DND-41 (cell line): ENCODE results near the gene VAPA.

Source experiments
- EZH2 ChIP-seq: IDR thresholded peaks from 3 replicates; pipeline ENCODE4 v1.6.1; 2012; ENCODE audit warnings: borderline replicate concordance, low read depth, mild to moderate bottlenecking, moderate library complexity, low read length, inconsistent platforms; ENCODE audit not compliant: severe bottlenecking
- TF ChIP-seq, protein P1 (sequence below): IDR thresholded peaks from 2 replicates; pipeline ENCODE4 v1.5.1; 2012; ENCODE audit warnings: borderline replicate concordance, low read length, moderate library complexity, mild to moderate bottlenecking; ENCODE audit not compliant: poor library complexity, severe bottlenecking; ENCODE audit errors: extremely low read depth

DNA sequence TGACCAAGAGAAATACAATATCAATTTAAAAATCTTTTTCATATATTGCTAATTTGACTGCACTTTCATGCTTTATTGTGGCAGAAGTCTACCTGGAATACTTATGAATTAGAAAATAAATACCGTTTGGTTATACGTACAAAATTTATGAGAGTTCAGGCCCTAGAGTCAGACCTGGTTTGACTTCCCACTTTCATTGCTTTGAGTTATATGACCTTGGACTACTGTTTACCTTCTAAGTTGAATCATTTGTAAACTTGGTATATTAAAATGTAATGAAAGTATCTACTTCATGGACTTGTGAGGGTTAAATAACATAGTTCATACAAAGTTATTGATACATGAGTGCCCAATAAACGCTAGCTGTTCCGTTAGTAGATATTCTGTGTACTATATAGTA is 12.0 kb downstream of the VAPA start:
- TF ChIP-seq, protein P1, sequence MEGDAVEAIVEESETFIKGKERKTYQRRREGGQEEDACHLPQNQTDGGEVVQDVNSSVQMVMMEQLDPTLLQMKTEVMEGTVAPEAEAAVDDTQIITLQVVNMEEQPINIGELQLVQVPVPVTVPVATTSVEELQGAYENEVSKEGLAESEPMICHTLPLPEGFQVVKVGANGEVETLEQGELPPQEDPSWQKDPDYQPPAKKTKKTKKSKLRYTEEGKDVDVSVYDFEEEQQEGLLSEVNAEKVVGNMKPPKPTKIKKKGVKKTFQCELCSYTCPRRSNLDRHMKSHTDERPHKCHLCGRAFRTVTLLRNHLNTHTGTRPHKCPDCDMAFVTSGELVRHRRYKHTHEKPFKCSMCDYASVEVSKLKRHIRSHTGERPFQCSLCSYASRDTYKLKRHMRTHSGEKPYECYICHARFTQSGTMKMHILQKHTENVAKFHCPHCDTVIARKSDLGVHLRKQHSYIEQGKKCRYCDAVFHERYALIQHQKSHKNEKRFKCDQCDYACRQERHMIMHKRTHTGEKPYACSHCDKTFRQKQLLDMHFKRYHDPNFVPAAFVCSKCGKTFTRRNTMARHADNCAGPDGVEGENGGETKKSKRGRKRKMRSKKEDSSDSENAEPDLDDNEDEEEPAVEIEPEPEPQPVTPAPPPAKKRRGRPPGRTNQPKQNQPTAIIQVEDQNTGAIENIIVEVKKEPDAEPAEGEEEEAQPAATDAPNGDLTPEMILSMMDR = no peak
- TF ChIP-seq EZH2 = no peak
